GM19238 (cell line): ENCODE measurements around the gene TRRAP.
"Not testable (repeated sequence)": the region's sequence is repeated elsewhere in the genome, so short reads cannot be mapped to it uniquely, and the experiment has no call there.

Experiments
- DNase-seq: peaks from one replicate; pipeline ENCODE4 v3.0.0; 2011; ENCODE audit warnings: low spot score; ENCODE audit not compliant: insufficient read length

TRRAP gene

GRCh38 chr7:99028261-99028973 lies 150.1 kb downstream of the TRRAP start:
- DNase-seq, result no peak

GRCh38 chr7:99029466-99030435 lies 151.4 kb downstream of the TRRAP start:
- DNase-seq, result no peak

- DNase-seq, result no peak
These were observed 152.1 kb downstream of the TRRAP start for GRCh38 chr7:99030457-99030856.

- DNase-seq, result no peak
These were observed 152.6 kb downstream of the TRRAP start for GRCh38 chr7:99030951-99031350.

- DNase-seq, result no peak
These were observed 153.2 kb downstream of the TRRAP start for GRCh38 chr7:99031496-99031895.

GRCh38 chr7:99032928-99033327 lies 154.6 kb downstream of the TRRAP start:
- DNase-seq, result no peak

- no peak for DNase-seq
These were observed 155.4 kb downstream of the TRRAP start for GRCh38 chr7:99033765-99034164.

GRCh38 chr7:99034932-99035722 lies 156.8 kb downstream of the TRRAP start:
- DNase-seq, result no peak

GRCh38 chr7:99035723-99036545 lies 157.6 kb downstream of the TRRAP start:
- no peak for DNase-seq

GRCh38 chr7:99036546-99037111 lies 158.3 kb downstream of the TRRAP start:
- DNase-seq, result no peak

- no peak for DNase-seq
These were observed 159.1 kb downstream of the TRRAP start for GRCh38 chr7:99037327-99037940.

GRCh38 chr7:99038086-99038855 lies 159.9 kb downstream of the TRRAP start:
- DNase-seq, result no peak

- no peak for DNase-seq
These were observed 161.1 kb downstream of the TRRAP start for GRCh38 chr7:99039384-99039891.

GRCh38 chr7:99040104-99040958 lies 162.0 kb downstream of the TRRAP start:
- DNase-seq, result peak; percentile 58

- no peak for DNase-seq
These were observed 163.2 kb downstream of the TRRAP start for GRCh38 chr7:99041526-99041925.

GRCh38 chr7:99042957-99043356 lies 164.6 kb downstream of the TRRAP start:
- no peak for DNase-seq

GRCh38 chr7:99044858-99045257 lies 166.5 kb downstream of the TRRAP start:
- DNase-seq, result not testable (repeated sequence)

GRCh38 chr7:99046262-99046661 lies 167.9 kb downstream of the TRRAP start:
- not testable (repeated sequence) for DNase-seq
